HG02884 (cell line): ENCODE data around the gene MS4A1.
"Not testable (repeated sequence)": the region's sequence is repeated elsewhere in the genome, so short reads cannot be mapped to it uniquely, and the experiment has no call there.

ENCODE experiments used
- ATAC-seq: cut with Tn5 transposase; IDR thresholded peaks from one replicate; pipeline ENCODE4 v1.9.1; 2021; ENCODE audit warnings: mild to moderate bottlenecking, moderate library complexity; ENCODE audit not compliant: unreplicated experiment

The MS4A1 gene

GRCh38 chr11:60502221-60502775, 46.7 kb downstream of the MS4A1 start:
- no peak for ATAC-seq

GRCh38 chr11:60504219-60504905, 48.7 kb downstream of the MS4A1 start:
- no peak for ATAC-seq

GRCh38 chr11:60509609-60510008, 54.0 kb downstream of the MS4A1 start:
- not testable (repeated sequence) for ATAC-seq

GRCh38 chr11:60510209-60510608, 54.6 kb downstream of the MS4A1 start:
- ATAC-seq, result not testable (repeated sequence)

GRCh38 chr11:60511393-60511792, 55.7 kb downstream of the MS4A1 start:
- ATAC-seq, result no peak

- ATAC-seq, result no peak
Observed at GRCh38 chr11:60512651-60513225, 57.1 kb downstream of the MS4A1 start.

GRCh38 chr11:60513496-60514460, 58.1 kb downstream of the MS4A1 start:
- no peak for ATAC-seq

- no peak for ATAC-seq
Observed at GRCh38 chr11:60515144-60515855, 59.7 kb downstream of the MS4A1 start, which contains the start of gene MS4A13. TSS of gene MS4A13 (plus strand) at chr11:60515392. CDS start at chr11:60518084, 2,692 bp downstream.
